HG03575 (cell line): ENCODE data around the gene FAM163A.
"Not testable (repeated sequence)": the region's sequence is repeated elsewhere in the genome, so short reads cannot be mapped to it uniquely, and the experiment has no call there.

Source experiments
- ATAC-seq: cut with Tn5 transposase; IDR thresholded peaks from one replicate; pipeline ENCODE4 v1.9.1; 2021; ENCODE audit not compliant: unreplicated experiment, insufficient number of reproducible peaks, low FRiP score; ENCODE audit errors: extremely low read depth

FAM163A gene

GRCh38 chr1:179825798-179826460 is 82.8 kb downstream of the FAM163A start:
- ATAC-seq: no peak

- no peak for ATAC-seq
Observed at GRCh38 chr1:179826626-179827280, 83.7 kb downstream of the FAM163A start.

- ATAC-seq: no peak
Observed at GRCh38 chr1:179828554-179829110, 85.5 kb downstream of the FAM163A start.

- no peak for ATAC-seq
Observed at GRCh38 chr1:179831225-179831624, 88.1 kb downstream of the FAM163A start.

- ATAC-seq: no peak
Observed at GRCh38 chr1:179831852-179832699, 89.0 kb downstream of the FAM163A start.

- ATAC-seq: not testable (repeated sequence)
Observed at GRCh38 chr1:179836686-179837445, 93.8 kb downstream of the FAM163A start.

- ATAC-seq: no peak
Observed at GRCh38 chr1:179840107-179840506, 97.0 kb downstream of the FAM163A start.

- ATAC-seq: no peak
Observed at GRCh38 chr1:179848233-179848632, 105.1 kb downstream of the FAM163A start.

GRCh38 chr1:179853102-179853501 is 110.0 kb downstream of the FAM163A start:
- ATAC-seq: no peak

GRCh38 chr1:179855831-179856230 is 112.7 kb downstream of the FAM163A start:
- ATAC-seq: not testable (repeated sequence)

GRCh38 chr1:179856296-179856695 is 113.2 kb downstream of the FAM163A start:
- no peak for ATAC-seq

GRCh38 chr1:179857009-179857408 is 113.9 kb downstream of the FAM163A start:
- no peak for ATAC-seq

GRCh38 chr1:179860652-179861051 is 117.6 kb downstream of the FAM163A start:
- ATAC-seq: no peak

- ATAC-seq: no peak
Observed at GRCh38 chr1:179865377-179865776, 122.3 kb downstream of the FAM163A start.
